HG02852 (cell line): ENCODE results near the gene C1orf159.

Experiments used
- ATAC-seq: cut with Tn5 transposase; IDR thresholded peaks from one replicate; pipeline ENCODE4 v1.9.1; 2021; ENCODE audit warnings: mild to moderate bottlenecking, moderate library complexity; ENCODE audit not compliant: unreplicated experiment

C1orf159 gene

DNA sequence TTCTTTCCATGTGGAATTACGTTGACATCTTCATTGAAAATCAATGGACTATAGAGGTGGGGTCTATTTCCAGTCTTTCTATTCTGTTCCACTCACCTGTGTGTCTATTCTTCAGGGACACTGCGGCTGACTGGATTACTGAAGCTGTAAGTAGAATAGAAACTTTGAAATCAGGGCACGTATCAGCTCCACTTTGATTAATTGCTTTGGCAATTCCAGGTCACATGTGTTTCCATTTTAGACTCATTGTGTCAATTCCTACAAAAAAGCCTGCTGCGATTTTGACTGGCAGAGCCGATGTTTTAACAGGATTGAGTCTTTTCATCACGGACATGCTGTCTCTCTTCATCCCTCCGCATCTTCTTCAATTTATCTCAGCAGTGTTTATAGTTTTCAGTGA is 20.9 kb downstream of the C1orf159 start:
- no peak for ATAC-seq

DNA sequence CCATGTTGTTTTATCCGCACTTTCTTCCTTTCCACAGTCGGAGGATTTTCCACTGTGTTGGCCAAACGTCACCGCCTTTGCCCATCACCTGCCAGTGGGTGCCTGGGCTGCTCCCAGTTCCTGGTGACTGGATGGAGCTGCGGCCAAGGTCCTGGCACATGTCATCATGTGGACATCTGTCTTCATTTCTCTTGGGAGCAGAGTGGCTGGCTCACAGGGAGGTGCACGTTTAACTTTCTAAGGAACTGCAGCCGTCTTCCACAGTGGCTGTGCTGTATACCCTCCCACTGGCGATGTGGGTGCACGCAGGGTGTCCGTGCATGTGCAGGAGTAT is 22.3 kb downstream of the C1orf159 start:
- no peak for ATAC-seq

DNA sequence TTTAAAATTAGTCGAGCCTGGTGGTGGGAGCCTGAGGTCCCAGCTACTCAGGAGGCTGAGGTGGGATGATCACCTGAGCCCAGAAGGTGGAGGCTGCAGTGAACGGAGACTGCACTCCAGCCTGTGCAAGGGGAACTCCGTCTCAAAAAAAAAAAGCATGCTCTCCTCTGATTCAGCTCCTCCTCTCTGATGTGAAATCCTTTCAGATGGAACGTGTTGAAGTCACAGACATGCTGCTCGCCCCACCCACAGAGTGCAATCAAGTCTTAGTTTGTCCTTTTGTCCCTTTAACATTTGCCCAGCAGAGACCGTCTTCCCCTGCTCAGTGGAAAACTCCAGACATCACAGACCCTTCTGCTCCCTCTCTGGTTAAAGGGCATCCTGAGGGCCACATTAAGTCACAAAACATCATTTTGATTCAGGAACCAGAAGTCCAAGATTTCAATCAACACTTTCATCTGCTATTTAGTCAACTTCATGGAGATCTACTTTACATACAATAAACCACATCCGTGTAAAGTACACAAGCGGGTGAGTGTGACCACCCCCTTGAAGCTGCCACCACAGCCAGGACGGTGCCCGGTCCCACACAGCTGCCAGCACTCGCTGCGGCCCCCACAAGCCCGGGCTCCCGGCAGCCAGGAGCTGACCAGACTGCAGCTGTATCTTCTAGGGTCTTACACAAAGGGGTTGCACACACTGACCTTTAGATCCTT is 22.8 kb downstream of the C1orf159 start:
- ATAC-seq: no peak

DNA sequence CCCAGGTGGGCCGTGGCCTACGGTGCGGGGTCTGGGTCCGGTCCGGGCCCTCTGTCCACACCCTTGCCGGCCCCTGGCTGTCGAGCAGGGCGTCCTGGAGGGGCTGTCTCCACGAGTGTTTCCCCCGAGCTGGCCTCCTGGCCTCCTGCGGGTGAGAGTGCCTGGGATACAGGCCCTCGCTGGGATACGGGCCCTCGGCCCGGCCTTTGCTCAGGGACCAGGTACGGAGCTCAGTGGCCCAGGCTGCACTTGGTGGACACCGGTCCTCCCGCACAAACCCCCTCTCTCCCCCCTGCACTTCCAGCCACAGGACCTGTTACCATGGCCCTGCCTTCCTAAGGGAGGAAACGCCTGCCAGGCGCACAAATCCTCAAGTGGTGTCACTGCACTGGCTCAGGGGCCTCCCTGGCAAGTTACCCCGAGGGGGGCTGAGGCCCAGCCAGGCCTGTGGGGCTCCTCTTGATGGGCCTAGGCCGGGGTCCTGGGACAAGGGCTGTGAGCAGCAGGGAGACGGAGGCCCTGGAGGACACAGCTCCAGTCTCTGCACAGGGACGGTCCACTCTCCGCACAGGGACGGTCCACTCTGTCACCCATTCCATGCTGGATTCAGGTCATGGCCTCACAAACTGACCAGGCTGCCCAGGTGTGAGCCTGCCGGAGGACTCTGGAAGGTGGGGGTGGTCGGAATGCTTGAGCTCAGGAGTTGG is 23.6 kb downstream of the C1orf159 start:
- ATAC-seq: no peak

DNA sequence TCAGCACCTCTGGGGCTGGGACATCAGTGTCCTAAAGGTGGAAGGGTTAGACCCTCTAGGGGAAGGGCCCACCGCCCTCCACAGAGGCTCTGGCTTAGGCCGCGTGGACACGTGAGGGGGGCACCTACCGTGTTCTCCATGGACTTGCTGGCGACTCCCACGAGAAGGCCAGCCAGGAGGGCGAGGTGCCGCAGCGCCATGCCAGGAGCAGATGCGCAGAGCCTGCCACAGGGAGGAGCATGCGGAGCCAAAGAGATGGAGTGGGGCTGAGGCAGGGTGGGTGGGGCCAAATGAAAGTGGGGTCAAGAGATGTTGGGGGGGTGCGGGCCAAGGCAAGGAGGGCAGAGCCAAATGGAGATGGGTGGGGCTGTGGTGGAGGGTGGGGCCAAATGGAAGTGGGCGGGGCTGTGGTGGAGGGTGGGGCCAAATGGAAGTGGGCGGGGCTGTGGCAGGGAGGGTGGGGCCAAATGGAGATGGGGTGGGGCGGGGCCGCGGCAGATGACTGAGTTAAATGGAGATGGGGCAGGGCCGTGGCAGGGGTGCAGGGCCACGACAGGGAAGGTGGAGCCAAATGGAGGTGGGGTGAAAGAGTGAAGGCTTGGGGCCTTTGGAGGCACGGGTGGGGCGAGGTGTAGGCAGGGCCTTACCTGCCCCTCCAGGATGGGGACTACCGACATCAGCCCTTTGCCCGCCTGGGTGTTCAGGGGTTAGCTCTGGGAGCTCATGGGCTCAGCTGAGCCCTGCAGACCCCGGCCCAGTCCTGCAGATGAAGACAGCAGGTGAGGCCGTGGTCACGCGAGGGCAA is 24.3 kb downstream of the C1orf159 start:
- no peak for ATAC-seq

DNA sequence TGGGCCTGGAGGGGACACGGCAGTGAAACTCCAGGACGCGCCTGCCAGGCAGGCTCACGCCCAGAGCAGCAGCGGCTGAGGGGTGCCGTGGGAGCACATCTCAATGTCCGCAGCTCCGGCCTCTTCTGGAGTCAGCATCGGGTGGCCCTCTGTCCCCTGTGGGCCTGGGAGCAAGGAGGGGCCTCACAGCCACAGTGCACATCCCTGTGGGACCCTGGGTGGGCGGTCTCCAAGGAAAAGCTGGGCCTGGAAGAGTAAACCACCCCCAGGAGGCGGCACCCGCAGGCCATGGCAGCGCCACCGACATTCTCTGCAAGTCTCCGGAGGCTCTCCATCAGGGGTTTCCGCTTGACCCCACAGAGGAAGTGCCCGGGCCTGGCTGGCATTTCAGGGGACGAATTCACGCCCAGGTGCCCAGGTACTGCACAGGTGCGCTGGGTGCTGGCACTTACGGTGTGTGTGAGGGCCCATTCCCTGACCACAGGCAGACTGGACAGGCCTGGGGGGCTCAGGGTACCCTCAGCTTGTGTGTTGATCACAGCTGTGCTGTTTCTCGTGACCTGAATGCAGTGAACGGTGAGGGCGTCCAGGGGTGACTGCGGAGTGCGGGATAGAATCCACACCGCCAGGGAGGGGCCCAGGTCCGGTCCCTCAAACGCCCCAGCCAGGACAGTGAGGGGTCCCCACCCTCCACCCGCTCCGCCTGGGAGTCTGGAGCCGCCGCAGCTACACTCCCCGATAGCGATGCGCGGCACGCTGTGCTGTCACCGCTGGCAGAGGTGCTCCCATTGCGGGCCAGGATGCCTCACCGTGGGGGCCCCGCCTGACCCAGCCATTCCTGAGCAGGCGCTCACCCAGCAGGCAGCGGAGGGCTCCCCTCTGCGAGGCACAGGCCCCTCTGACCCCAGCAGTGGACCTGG is 25.2 kb downstream of the C1orf159 start:
- ATAC-seq: no peak

DNA sequence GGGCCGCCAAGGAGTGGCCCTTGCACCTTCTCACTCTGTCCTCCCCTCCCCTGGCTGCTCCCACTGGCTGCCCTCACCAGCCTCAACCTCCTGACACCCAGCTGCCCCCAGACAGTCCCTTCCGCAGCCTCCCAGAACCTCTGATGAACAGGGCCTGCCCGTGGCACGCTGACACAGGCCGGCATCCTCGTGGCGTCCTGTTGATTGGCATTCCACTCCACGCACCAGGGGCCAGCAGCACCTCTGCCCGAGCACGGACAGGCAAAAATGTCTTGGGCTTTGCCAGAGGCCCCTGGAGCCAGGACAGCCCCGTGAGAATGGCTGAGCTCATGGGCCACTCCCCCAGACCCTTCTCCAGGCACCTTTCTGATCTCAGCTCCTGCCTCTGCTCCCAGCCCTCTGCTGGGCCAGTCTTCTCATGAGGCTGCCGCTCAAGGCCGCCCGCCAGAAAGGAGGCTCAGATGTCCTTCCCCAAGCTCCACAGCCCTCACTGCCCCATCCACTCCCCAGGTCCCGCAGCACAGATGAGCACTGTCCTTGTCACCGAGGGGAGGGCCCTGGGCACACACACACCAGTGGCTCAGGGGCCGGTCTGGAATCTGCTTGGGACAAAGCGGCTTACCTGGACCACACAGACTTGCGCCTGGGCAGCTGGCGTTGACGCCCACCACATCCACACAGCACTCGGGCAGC is 26.0 kb downstream of the C1orf159 start:
- ATAC-seq: no peak

DNA sequence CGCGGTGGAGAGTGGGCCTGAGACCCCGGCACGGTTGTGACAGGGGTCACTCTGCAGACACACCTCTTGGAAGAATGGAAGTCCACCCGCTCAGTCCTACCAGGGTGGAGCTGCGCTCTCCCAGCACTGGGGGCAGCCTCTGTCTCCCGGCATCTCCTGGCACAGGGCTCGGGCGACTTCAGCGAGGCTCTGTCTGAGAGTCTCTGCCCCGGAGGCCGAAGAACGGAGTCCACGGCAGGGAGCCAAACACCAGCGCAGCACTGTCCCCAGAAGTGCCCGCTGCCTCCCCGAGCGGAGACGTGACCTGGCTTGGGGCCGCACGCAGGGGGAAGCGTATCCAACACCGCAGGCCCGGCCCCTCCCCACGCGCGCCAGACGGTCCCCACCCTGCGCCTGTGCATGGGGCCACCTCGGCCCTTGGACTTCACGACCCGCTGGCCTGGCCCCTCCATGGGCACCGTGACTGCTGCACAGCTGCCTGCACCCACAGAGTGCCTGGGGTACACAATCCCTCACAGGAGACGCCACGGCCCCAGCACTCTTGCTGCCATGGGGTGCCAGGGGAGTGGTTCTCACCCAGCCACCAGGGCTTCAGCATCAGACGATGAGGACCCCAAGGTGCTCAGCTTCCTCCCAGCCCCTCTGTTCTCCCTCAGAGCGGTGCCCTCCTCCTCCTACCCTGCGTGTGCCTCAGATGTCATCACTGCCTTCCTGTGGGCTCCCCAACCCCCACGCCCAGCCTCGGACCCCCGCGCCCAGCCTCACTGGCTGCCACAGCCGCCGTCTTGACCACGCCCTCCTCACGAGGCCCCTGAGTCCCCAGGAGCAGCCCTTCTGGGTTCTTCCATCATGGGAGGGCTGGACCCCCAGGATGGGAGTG is 26.8 kb downstream of the C1orf159 start:
- ATAC-seq: no peak

DNA sequence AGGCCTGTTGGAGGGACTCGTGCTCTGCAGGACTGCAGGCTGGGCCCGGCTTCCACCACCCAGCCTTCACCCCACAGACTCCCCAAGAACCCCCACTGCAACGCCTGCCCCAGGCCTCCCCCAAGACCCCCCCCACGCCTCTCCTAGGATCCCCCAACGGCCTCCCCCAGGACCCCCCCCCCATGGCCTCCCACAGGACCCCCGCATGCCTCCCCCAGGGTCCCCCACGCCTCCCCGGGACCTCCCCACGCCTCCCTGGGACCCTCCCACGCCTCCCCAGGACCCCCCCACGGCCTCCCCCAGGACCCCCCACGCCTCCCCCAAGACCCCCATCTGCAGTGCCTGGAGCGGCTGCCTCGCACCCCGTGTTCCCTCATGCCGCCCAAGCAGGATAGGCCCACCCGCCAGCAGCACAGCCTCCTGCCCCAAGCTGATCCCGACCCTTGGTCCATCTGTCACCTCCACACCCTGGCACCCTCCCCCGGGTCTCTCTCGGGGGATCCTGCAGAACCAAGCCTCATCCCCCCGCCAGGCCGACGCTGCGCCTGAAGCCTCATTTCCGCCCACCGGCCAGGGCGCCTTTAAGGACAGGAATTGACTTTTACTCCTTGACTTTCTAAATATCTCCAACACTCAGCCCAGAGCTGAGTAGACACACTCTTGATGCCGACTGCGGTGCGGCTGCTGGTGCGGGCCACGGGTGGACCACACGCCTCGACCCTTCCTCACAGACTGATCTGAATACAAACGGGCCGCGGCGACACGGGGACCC is 27.7 kb downstream of the C1orf159 start:
- no peak for ATAC-seq

DNA sequence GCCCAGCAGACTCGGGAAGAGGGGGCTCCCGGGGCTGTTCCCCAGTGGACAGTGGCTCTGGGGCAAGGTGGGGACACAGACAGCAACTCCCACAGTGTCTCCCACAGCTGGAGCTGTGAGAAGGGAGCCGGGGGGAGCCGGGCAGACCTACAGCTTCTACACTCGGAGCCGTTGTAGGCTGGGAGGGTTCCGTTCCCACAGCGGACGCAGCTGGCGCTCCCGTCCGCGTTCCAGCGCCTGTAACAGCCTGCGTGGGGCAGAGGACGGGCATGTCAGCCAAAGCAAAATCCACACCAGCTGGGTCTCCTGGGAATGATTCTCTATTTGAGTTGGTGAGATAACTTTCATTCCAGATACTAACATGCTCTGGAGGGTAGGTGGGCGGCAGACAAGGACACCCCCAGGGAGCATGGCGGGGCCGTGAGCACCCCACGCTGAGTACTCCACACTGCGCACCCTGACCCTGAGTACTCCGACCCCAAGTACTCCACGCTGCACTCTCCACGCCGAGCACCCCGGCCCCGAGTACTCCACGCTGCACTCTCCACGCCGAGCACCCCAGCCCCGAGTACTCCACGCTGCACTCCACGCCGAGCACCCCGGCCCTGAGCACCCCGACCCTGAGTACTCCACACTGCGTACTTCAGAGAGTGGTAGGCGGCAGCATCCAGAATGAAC is 28.4 kb downstream of the C1orf159 start:
- no peak for ATAC-seq

DNA sequence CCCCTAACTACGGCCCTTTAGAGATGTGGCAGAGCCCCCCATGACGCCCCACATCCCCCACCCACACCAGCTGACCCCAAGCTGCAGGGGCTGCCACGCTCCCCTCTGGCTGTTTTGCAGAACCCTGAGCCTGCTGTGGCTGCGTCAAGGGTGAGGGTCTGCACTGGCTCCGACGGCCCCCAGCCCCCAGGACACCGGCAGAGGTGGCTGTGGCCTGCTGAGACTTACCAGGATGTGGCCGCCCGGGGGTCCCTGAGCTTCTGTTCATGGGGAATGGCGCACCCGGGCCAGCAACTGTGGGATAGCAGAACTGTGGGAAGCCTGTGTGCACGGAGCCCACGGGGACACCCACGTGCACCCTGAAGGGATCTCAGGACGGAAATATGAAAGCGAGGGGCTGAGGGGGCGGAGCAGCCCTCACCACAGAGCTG is 29.0 kb downstream of the C1orf159 start:
- no peak for ATAC-seq

DNA sequence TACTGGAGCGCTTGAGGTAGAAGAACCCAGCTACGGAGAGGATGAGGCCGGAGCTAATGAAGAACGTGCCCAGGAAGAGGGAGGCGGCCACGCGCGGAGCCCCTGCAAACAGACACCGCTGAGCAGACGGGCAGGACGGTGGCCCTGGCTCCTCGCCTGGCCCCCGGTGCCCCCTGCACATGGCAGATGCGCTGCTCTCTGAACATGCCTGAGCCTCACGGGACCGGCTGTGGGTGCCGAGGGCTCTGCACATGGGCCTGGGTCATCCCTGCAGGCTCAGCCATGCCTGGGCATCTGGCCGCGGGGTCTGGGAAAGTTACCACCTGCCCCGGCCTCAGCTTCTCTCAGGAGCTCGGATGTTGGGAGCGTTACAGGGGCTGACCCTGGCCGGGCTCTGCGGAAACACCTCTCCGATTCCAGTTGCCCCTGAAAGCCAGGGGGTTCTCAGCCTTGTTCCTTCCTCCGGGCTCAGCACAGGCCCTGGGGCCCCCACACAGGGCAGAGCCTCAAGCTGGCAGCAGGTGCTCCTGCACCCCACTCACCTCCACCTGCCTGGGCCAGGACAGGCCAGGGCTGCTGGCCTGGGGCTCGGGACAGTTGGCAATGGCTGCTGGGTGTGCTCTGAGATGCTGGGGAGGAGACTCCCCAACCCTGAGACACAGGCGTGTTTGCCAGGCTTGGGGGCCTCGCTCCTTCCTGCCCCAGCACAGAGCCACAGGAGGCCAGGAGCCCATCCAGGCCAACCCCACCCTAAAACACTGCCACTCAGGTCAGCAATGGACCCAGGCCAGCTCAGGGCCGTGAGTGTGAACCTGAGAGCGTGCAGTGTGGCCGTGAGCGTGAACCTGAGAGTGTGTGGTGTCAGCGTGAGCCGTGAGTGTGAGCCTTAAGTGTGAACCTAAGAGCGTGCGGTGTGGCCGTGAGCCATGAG is 29.7 kb downstream of the C1orf159 start:
- no peak for ATAC-seq

DNA sequence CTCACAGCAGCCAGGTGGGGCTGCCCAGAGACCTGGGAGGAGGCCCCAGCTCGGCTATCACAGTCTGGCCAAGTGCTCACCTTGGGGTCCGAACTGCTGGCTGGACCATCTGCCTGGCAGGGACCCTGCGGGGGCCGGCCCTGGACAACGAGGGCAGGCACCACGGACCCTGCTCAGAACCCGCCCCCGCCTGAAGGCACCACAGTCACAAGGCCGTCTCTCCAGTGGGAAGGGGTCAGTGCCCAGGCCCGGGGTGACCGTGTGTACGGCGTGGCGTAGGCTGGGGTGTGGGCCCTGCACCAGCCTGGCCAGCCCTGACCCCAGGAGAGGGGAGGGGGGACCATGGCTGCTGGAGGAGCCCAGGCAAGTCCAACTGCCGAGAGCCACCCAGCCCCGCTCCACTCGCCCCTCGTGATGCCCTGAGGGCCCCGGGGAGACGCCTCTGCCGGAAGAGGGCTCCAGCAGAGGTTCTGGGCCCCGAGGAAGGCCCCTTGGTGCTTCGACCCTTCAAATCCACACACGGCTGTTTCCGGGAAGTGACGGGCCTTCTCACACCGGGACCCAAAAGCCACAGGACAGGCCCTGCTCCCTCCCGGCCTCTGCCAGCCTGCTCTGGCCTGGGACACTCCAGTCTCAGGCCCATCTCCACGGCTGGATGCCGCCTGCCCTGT is 30.6 kb downstream of the C1orf159 start:
- no peak for ATAC-seq

DNA sequence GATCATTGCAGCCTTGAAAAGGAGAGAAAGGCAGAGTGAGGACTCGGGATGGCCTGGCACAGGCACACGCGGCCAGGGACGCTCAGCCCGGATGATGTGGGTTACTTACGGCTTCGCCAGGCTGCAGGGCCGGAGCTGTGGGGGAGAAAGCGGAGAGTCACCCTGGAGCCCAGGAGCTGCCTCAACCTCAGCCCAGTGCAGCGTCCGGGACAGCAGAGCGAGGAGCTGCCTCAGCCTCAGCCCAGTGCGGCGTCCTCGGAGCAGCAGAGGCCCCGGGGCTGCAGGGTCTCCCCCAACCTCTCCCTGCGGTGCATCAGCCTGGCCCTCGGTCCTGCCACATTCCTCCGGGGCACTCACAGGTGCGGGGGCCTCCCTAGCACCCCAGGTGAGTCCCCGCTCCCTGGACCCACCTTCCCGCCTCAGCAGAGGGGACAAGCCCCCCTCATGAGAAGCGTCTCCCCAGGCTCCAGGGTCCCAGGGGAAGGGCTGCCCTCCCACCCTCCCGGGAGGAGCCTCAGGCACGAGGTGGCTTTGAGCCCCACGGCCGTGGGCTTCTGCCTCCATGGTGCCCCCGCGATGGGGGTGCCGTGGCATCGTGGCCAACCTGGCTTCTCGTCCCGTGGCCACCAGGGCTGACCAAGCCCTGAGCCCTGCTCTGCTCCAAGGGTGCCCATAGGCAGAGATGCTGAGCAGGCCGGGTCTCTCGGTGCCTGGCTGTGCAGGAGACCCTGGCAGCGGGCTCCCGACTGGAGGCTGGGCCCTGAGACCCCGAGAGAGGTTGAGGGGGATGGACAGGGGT is 31.3 kb downstream of the C1orf159 start:
- ATAC-seq: no peak
